Ecto neural progenitor cell (in vitro differentiated cells): ENCODE measurements around the gene FRMD4A.
"Not testable (repeated sequence)": the region's sequence is repeated elsewhere in the genome, so short reads cannot be mapped to it uniquely, and the experiment has no call there.

Experiments used
- DNase-seq: peaks from one replicate; pipeline ENCODE4 v3.0.0-alpha.2; 2018; ENCODE audit warnings: low spot score

Gene FRMD4A

GRCh38 chr10:14240253-14241189 is 90.2 kb downstream of the FRMD4A start:
- no peak for DNase-seq

- not testable (repeated sequence) for DNase-seq
Observed at GRCh38 chr10:14238659-14239058, 92.1 kb downstream of the FRMD4A start.

GRCh38 chr10:14236341-14236740 is 94.4 kb downstream of the FRMD4A start:
- DNase-seq = no peak

GRCh38 chr10:14235566-14236195 is 95.0 kb downstream of the FRMD4A start:
- DNase-seq = no peak

- DNase-seq = no peak
Observed at GRCh38 chr10:14233566-14233965, 97.2 kb downstream of the FRMD4A start.

GRCh38 chr10:14228798-14229197 is 101.9 kb downstream of the FRMD4A start:
- DNase-seq = not testable (repeated sequence)

- DNase-seq = no peak
Observed at GRCh38 chr10:14225379-14225778, 105.3 kb downstream of the FRMD4A start.

- DNase-seq = no peak
Observed at GRCh38 chr10:14220026-14220425, 110.7 kb downstream of the FRMD4A start.

- DNase-seq = no peak
Observed at GRCh38 chr10:14219411-14219810, 111.3 kb downstream of the FRMD4A start.

GRCh38 chr10:14215641-14216040 is 115.1 kb downstream of the FRMD4A start:
- no peak for DNase-seq

- not testable (repeated sequence) for DNase-seq
Observed at GRCh38 chr10:14213703-14214102, 117.0 kb downstream of the FRMD4A start.

- no peak for DNase-seq
Observed at GRCh38 chr10:14211610-14212009, 119.1 kb downstream of the FRMD4A start.

GRCh38 chr10:14208231-14208630 is 122.5 kb downstream of the FRMD4A start:
- no peak for DNase-seq

- no peak for DNase-seq
Observed at GRCh38 chr10:14205233-14205632, 125.5 kb downstream of the FRMD4A start.

- peak; percentile 74 for DNase-seq
Observed at GRCh38 chr10:14200698-14201544, 129.8 kb downstream of the FRMD4A start.

- not testable (repeated sequence) for DNase-seq
Observed at GRCh38 chr10:14199098-14199497, 131.6 kb downstream of the FRMD4A start.

GRCh38 chr10:14198078-14198477 is 132.6 kb downstream of the FRMD4A start:
- no peak for DNase-seq

GRCh38 chr10:14196113-14196512 is 134.6 kb downstream of the FRMD4A start:
- DNase-seq = no peak

GRCh38 chr10:14195433-14195832 is 135.3 kb downstream of the FRMD4A start:
- no peak for DNase-seq

- DNase-seq = no peak
Observed at GRCh38 chr10:14192746-14193145, 138.0 kb downstream of the FRMD4A start.

- no peak for DNase-seq
Observed at GRCh38 chr10:14191871-14192270, 138.9 kb downstream of the FRMD4A start.

- DNase-seq = no peak
Observed at GRCh38 chr10:14191407-14191806, 139.3 kb downstream of the FRMD4A start.
